Stimulated activated CD8-positive, alpha-beta memory T cell treated with anti-CD3 and anti-CD28 coated beads, Interleukin-15, amount 100 ng/mL, for 1 hour (primary cell): Measurements from ENCODE around the gene FASN.
"Not testable (repeated sequence)": the region's sequence is repeated elsewhere in the genome, so short reads cannot be mapped to it uniquely, and the experiment has no call there.

Experiments used
- DNase-seq: peaks from one replicate; pipeline ENCODE4 v3.0.0-alpha.2; 2020; ENCODE audit warnings: low read depth

Gene FASN

GRCh38 chr17:82098169-82098938, at the start of gene FASN:
Gene FASN (minus strand): TSS chr17:82098236. CDS start chr17:82096445, 1,791 bp downstream.
- DNase-seq = peak; percentile 75

DNA sequence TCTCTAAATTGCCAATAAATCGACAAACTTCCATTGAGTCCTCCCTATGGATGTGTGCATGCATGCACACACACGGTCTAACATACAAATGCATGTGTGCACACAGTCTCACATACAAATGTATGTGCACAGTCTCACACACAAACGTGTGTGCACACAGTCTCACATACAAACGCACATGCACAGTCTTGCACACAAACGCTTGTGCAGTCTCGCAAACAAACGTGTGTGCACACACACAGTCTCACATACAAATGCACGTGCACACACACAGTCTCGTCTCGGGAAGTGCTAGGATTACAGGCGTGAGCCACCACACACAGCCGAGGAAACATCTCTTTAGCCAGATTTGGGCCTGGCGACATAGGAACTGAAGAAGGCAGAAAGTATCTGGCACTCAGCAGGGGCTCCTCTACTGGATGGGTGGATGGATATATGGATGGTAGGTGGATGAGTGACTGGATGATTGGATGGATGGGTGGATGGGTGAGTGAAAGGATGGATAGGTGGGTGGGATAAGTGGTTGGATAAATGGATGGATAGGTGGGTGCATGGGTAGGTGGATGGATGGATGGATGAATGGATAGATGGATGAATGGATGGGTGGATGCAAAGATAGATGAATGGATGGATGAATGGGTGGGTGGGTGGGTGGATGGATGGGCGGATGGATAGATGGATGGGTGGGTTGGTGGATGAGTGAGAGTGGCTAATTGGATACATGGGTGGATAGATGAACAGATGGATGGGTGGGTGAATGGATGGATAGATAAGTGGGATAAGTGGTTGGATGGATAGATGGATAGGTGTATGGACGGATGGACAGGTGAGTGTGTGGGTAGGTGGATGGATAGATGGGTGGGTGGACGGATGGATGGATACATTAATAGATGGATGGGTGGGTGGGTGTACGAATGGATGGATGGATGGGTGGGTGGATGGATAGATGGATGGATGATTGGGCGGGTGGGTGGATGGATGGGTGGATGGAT, 48.9 kb upstream of the FASN start:
- DNase-seq = no peak

DNA sequence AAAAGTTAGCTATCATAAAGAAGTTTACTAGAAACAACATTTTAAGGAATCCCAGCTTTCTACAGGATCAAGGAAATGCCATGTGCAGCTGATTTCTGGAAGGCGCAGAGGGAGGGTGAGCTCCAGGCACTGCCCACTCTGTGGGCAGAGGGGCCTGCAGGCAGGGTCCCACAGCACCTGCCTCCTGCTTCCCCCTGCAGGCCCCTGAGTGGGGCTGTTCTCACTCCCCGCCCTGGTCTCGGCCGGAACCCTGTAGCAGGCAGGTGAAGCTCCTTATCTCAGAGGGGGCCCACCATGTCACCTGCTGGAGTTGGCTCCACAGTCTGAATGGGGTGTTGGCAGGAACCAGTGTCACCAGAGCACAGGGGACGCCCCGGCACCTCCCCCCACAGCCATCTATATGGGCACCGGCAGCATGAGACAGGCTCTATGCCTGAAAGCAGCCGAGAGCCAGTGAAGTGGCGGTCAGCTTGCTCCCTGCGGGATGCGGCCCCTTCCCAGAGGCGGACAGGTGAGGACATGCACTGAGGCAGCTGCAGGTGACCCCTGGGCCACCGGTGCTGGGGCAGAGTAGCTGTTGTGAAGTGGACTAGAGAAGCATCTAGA, 47.6 kb upstream of the FASN start:
- no peak for DNase-seq

GRCh38 chr17:82143333-82143732, 45.3 kb upstream of the FASN start:
- no peak for DNase-seq

GRCh38 chr17:82139961-82140360, 41.9 kb upstream of the FASN start:
- not testable (repeated sequence) for DNase-seq

DNA sequence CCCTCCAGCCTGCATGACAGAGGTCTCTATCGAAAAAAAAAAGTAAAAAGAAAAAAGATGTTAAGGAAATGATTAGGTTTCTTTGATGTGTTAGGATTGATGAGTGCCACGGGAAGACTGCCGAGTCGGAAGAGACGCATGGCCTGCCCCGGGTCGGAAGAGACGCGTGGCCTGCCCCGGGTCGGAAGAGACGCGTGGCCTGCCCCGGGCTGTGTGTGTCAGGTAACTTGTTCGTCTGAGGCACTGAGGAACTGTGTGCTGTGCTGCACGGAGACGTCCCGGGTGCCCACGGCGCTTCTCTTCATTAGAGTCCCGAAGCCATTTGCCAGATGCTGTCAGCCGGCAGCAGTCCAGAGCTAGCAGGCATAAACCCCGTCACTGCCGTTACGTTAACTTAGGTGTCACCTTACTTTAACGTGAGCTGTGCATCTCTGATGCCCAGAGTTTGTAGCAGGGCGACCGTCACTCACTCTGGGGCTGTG, 40.5 kb upstream of the FASN start:
- DNase-seq = no peak

DNA sequence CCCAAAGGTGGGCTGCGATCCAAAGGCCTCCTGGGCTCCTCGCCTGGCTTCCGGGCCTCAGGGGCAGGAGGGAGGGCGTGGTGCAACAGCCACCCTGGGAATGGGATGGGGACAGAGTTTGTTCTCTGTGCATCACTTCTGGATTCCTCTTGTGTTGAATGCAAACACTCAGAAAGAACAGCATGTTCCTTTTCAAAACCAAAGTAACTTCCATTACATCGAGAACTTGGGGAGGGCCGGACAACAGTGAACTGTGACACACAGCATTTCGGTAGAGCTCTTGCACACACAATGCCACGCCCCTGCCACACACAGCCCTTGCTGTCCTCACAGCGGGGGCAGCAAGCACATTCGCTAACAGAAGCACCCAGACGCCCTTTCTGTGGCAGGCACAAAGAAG, 36.1 kb upstream of the FASN start:
- DNase-seq = no peak

- DNase-seq = not testable (repeated sequence)
These were observed 35.3 kb upstream of the FASN start for GRCh38 chr17:82133166-82133953.

DNA sequence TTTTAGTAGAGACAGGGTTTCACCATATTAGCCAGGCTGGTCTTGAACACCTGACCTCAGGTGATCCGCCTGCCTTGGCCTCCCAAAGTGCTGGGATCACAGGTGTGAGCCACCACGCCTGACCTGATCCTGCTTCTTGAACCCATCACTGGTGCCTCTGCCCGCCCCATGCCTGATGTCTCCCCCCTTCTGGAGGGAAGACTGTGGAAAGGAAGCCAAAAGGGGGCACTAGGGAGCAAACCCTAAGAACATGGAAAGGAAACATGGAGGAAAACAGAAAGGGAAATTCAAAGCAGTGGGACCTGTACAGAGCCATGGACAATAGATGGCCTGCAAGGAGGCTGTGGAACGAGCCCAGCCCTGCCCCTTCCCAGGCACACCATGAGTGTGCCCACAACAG, 31.1 kb upstream of the FASN start:
- no peak for DNase-seq

- DNase-seq = no peak
These were observed 30.3 kb upstream of the FASN start for GRCh38 chr17:82128287-82128686.

DNA sequence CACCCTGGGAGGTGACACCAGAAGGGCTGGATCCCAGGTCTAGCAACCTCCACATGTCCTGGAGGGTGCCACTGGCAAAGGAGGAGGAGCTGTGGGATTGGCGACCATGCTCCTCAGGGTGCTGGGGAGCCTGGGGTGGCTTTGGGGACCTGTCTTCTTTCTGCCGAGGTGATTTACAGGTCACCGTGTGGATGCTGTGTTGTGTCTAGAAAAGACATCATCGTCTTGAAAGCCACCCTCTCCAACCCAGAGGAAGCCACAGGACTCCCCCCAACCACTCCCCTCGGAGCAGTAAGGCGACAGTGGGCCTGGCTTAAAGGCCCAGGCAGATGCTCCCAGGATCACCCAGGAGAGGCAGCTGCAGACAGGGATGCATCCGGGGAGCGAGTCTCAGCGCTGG, 29.7 kb upstream of the FASN start:
- DNase-seq = no peak

DNA sequence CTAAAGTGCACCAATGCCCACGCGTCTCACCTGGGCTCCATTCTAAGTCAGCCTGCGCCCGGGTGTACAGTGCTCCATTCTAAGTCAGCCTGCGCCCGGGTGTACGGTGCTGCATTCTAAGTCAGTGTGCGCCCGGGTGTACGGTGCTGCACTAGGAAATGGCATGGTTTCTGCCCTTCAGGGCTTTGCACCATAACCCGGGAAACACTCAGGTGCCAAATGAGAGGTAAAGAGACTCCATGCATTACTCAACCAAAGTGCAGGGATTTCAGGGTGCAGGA, 29.2 kb upstream of the FASN start:
- no peak for DNase-seq

DNA sequence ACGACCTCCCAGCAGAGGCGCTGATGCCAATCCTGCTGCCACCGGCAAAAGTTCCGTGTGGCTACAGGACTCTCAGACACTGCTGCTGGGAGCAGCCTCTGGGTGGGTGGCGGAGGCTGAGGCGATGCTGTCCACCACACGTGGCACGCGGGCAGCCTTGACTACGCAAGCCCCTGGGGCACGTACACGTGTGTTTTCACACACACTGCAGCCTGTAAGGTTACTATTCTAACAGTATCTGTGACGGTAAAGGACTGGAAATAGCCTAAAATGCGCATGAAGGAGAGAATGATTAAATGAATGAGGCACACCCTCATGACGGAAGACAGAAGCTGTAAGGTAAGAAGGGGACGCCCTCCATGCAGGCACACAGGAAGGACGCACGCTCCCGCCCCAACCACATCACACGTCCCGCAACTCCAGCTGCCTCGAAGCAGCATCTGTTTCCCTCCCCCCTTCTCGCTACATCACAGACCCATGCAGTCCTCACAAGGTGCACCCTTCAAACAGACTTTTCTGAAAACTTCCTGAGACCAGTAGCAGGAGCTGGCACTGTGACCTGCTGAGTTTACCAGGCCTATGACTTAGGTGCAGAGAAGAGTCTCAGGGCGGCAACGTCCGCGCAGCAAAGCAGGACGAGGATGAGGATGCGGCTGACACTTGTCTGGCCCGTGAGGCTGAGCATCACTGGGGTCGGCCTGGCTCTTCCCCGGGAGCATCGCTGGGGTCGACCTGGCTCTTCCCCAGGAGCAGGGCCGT, 28.7 kb upstream of the FASN start:
- DNase-seq = peak; percentile 55

DNA sequence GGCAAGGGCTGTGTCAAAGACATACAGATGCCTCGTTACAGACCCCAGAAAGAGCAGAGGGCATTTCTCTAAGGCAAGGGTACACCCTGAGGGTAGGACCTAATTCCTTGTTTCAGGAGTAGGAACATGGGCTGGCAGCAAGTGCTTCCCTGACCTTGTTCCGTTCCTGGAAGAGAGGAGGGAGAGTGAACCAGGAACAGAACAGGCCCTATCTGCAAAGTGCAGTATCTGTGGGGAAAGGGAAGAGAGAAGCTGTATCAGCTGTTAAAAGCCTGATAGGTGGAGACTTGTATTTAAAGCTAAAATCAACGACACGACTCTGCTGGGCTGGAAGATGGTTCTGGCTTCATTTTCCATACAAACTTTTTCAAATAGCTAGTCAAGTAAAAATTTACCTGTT, 26.1 kb upstream of the FASN start:
- DNase-seq = no peak

DNA sequence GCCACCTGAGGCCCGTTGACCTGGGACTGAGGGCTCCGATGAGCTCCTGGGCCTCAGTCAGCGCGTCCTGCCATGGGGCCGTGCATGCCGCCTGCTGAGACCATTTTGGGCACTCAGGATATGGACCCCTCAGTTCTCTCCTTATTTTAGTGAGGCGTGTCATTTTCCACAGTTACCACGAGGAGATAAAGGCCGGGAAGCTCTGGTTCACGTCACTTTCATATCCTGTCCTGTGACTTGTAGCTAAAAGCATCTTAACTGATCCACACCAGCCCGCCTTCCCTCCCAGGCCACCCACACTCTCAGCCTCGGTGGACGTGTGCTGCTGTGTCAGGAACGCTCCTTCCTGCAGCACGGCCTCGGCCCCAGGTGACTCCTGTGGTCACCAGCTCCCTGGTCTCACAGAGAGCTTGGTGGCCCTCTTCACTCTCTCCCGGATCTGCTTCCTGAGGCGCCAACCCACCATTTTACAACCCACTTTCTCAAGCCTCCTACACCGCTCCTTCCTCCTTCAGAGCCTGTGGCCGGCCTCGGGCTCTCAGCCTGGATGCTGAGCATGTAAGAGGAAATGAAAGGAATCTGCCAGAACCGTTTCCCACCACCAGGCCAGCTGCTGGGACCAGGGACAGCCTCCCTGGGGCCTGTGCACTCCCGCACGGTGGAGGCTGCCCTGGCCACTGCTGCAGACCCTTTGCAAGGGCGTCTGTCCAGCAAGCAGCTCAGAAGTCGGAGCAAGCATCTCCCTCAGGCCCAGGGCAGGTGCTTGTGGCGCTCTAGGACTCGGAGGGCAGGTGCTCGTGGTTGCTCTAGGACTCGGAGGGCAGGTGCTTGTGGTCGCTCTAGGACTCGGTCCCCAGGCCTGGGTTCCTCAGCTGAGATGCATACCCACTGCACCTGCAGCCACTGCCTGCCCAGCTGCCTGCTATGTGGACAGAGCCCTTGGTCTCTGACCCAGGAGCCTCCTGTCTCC, 23.9 kb upstream of the FASN start:
- DNase-seq = no peak

DNA sequence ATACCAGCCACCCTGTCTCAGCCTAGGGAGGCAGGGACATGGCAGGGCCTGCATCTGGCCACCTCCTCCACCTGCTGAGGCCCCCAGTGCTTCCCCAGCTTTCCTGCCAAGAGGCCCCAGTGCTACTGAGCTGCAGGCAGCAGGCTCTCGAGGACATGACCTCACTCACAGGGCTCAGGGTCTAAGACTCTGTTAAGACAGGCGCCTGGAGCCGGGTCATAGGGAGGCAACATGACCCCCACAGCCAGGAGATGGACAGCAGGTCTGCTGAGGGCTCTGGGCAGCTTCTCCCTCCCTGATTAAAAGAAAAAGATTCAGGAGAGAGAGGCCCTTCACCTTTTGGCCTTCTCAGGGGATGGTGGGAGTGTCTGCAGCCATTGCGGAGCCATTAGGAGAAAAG, 23.2 kb upstream of the FASN start:
- no peak for DNase-seq

DNA sequence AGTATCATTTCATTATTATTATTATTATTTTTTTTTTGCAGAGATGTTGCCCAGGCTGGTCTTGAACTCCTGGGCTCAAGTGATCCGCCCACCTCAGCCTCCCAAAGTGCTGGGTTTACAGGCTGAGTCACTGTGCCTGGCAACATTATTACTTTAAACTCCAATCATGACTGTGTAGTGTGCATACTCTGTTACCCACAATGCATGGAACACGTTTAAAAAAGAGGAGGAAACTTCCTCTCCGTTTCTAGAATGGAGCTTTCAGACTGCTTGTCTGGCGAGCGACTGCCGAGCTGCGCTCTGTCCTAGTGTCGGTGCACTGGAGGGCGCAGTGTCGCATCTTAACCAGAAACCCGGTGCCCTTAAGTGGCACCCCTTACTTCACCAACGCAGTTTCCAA, 22.1 kb upstream of the FASN start:
- DNase-seq = no peak

DNA sequence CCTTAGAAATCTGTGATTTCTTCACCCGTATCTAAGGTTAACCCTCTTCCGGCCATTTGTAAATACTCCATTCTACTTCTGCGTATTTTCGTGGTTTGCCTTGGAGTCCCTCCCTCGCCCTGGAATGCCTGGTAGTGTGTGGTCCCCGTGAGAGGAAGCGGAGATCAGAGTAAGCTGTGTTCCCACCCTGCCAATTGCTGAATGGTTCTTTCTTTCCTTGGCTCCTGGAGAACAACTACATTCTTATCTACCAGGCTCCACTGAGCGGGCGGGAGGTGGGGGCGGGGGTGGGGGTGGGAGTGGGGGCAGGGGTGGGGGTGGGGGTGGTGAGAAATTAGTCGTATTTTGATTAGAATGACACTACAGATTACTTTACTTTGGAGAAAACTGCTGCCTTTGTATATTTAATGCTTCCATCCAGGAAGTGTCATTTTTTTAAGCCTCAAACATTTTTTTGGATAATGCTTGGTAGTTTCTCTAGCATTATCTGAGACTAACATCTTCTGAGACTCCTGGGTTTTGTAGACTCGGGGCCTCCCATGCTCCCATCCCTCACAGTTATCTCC, 20.9 kb upstream of the FASN start:
- DNase-seq = no peak

- DNase-seq = no peak
These were observed 20.3 kb upstream of the FASN start for GRCh38 chr17:82118168-82118814.
